GM12878 (cell line): ENCODE measurements around the gene TMEM35A.

ENCODE experiments used
- CTCF ChIP-seq, 3 experiments: IDR thresholded peaks in 2 of 3; conservative IDR thresholded peaks in 1 of 3; 2 replicates each; pipeline ENCODE4 v1.5.1; 2011; ENCODE audit warnings: low read depth in 3 of 3, low read length in 3 of 3, mild to moderate bottlenecking in 3 of 3, control low read depth in 2 of 3, moderate library complexity in 2 of 3, inconsistent platforms in 1 of 3, mixed read lengths in 1 of 3; ENCODE audit not compliant: control insufficient read depth in 2 of 3, insufficient read depth in 1 of 3; ENCODE audit errors: extremely low read depth in 1 of 3
- E2F8 ChIP-seq: fragments of 450-650 bp; IDR thresholded peaks from 2 replicates; pipeline ENCODE4 v1.6.1; 2018; ENCODE audit warnings: mild to moderate bottlenecking, low read depth, moderate library complexity; ENCODE audit not compliant: partially characterized antibody
- GABPA ChIP-seq: IDR thresholded peaks from 2 replicates; pipeline ENCODE4 v1.6.1; 2014; ENCODE audit warnings: antibody characterized with exemption, low read depth, mild to moderate bottlenecking, inconsistent platforms
- NR2C2 ChIP-seq: IDR thresholded peaks from 2 replicates; pipeline ENCODE4 v1.6.1; 2011; ENCODE audit warnings: borderline replicate concordance, low read depth; ENCODE audit not compliant: control insufficient read depth, insufficient read length
- NRF1 ChIP-seq: conservative IDR thresholded peaks from 2 replicates; pipeline ENCODE4 v1.6.1; 2011; ENCODE audit warnings: mild to moderate bottlenecking, low read depth, low read length, improper control_type of control experiment
- POLR2A ChIP-seq: IDR thresholded peaks from 2 replicates; pipeline ENCODE4 v1.6.1; 2011; ENCODE audit warnings: low read depth, mild to moderate bottlenecking, low read length
- POLR2AphosphoS5 ChIP-seq: IDR thresholded peaks from 2 replicates; pipeline ENCODE4 v1.6.1; 2011; ENCODE audit warnings: mild to moderate bottlenecking, low read length, inconsistent platforms
- RFX5 ChIP-seq: IDR thresholded peaks from 2 replicates; pipeline ENCODE4 v1.6.1; 2011; ENCODE audit warnings: low read depth, low read length, improper control_type of control experiment
- ZBTB11 ChIP-seq: fragments of 450-650 bp; formaldehyde crosslinking; IDR thresholded peaks from 2 replicates; pipeline ENCODE4 v1.5.0; 2022; ENCODE audit warnings: mild to moderate bottlenecking, missing genetic modification characterization
- TF ChIP-seq, protein P1 (sequence below): fragments of 450-650 bp; formaldehyde crosslinking; IDR thresholded peaks from 2 replicates; pipeline ENCODE4 v1.4.0; 2022; ENCODE audit warnings: mild to moderate bottlenecking, moderate library complexity
- TF ChIP-seq, protein P2 (sequence below): IDR thresholded peaks from 2 replicates; pipeline ENCODE4 v1.6.1; 2012; ENCODE audit warnings: low read length, inconsistent platforms
- TF ChIP-seq, protein P3 (sequence below): IDR thresholded peaks from 2 replicates; pipeline ENCODE4 v1.6.1; 2011; ENCODE audit warnings: borderline replicate concordance, low read depth, mild to moderate bottlenecking, moderate library complexity, mixed read lengths, low read length; ENCODE audit not compliant: insufficient read depth; ENCODE audit errors: extremely low read length

- no peak for TF ChIP-seq E2F8
- TF ChIP-seq CTCF (IDR thresholded peaks at IDR 0.05 in 2 of 3, conservative IDR thresholded peaks at IDR 0.05 in 1 of 3; ENCODE audit: control insufficient read depth in 2 of 3, extremely low read depth in 1 of 3, insufficient read depth in 1 of 3, low read depth in 3 of 3, low read length in 3 of 3), result no peak
- TF ChIP-seq NR2C2, result no peak
- TF ChIP-seq NRF1, result no peak
- no peak for TF ChIP-seq POLR2AphosphoS5
- no peak for TF ChIP-seq RFX5
- TF ChIP-seq POLR2A, result no peak
- no peak for TF ChIP-seq ZBTB11 (CRISPR knock-in tag)
- TF ChIP-seq, protein P1, sequence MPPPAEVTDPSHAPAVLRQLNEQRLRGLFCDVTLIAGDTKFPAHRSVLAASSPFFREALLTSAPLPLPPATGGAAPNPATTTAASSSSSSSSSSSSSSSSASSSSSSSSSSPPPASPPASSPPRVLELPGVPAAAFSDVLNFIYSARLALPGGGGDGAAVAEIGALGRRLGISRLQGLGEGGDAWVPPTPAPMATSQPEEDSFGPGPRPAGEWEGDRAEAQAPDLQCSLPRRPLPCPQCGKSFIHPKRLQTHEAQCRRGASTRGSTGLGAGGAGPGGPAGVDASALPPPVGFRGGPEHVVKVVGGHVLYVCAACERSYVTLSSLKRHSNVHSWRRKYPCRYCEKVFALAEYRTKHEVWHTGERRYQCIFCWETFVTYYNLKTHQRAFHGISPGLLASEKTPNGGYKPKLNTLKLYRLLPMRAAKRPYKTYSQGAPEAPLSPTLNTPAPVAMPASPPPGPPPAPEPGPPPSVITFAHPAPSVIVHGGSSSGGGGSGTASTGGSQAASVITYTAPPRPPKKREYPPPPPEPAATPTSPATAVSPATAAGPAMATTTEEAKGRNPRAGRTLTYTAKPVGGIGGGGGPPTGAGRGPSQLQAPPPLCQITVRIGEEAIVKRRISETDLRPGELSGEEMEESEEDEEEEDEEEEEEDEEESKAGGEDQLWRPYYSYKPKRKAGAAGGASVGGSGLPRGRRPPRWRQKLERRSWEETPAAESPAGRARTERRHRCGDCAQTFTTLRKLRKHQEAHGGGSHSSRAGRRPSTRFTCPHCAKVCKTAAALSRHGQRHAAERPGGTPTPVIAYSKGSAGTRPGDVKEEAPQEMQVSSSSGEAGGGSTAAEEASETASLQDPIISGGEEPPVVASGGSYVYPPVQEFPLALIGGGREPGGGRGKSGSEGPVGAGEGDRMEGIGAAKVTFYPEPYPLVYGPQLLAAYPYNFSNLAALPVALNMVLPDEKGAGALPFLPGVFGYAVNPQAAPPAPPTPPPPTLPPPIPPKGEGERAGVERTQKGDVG, result no peak
- TF ChIP-seq, protein P2, sequence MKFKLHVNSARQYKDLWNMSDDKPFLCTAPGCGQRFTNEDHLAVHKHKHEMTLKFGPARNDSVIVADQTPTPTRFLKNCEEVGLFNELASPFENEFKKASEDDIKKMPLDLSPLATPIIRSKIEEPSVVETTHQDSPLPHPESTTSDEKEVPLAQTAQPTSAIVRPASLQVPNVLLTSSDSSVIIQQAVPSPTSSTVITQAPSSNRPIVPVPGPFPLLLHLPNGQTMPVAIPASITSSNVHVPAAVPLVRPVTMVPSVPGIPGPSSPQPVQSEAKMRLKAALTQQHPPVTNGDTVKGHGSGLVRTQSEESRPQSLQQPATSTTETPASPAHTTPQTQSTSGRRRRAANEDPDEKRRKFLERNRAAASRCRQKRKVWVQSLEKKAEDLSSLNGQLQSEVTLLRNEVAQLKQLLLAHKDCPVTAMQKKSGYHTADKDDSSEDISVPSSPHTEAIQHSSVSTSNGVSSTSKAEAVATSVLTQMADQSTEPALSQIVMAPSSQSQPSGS, result no peak
- no peak for TF ChIP-seq GABPA
- TF ChIP-seq, protein P3, sequence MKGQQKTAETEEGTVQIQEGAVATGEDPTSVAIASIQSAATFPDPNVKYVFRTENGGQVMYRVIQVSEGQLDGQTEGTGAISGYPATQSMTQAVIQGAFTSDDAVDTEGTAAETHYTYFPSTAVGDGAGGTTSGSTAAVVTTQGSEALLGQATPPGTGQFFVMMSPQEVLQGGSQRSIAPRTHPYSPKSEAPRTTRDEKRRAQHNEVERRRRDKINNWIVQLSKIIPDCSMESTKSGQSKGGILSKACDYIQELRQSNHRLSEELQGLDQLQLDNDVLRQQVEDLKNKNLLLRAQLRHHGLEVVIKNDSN, result no peak
Observed at GRCh38 chrX:101080326-101081124, 1.8 kb downstream of the TMEM35A start.
